ENCODE results near the gene WDR1. TPM values are rescaled to one million over a fixed set of nuclear protein-coding genes. Genes with fewer than 3 reads are reported as not detected.
A peak's percentile ranks its signal among the peaks of the same experiment; 100 is the strongest.

Gene WDR1
- polyA plus RNA-seq, 1 of the 3 experiments (the other 2 are of a cell fraction): 310 TPM

DNA sequence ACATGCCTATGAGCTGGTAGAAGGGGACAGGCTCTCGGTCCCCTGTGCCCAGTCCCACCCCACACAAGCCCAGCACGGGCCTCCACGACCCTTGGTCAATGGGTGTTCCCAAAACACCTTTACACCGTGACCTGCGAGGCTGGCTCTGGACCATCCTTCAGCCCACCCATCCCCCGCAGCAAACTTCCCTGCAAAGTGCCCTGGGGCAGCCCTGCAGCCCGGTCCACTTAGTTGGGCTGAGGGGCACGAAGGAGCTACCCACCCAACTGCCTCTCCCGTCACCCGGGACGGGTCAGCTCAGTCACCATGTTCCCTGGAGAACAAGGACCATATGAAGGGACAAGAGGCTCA lies 23.4 kb downstream of the WDR1 start:
- H3K9me3 ChIP-seq: no peaks in the 10 kb centered on the region
- WGBS (ENCODE audit: low lambda C conversion rate): 90% methylated on average over 11 of the region's 11 CpGs
- no peak overlapping the region for H3K9ac ChIP-seq
- H3K27me3 ChIP-seq (ENCODE audit: insufficient read depth): no peaks in the 10 kb centered on the region
- no peaks in the 10 kb centered on the region for H3K9me2 ChIP-seq
- ChIA-PET POLR2A (no interaction called here), CTCF (interaction anchor here (1.5 kb wide), 1 partner anchor 12 kb away, joined by 4 read pairs; no protein-coding TSS in a partner anchor)
- no peak overlapping the region for H3K4me2 ChIP-seq
- peaks cover 37 to 89% of the 10 kb centered on the region in 2 experiments for H3K36me3 ChIP-seq (replicated peaks in 1 of 2; ENCODE audit: control insufficient read depth in 1 of 2, insufficient read depth in 2 of 2, low read length in 1 of 2)
- TF ChIP-seq POLR2AphosphoS5 (IDR thresholded peaks at IDR 0.05; ENCODE audit: low read depth, low read length): no peak
- TF ChIP-seq JUND (IDR thresholded peaks at IDR 0.05): no peak
- TF ChIP-seq TAF1 (IDR thresholded peaks at IDR 0.05; ENCODE audit: borderline replicate concordance, low read depth, low read length): no peak
- no peak overlapping the region for H2AFZ ChIP-seq (ENCODE audit: low read depth)
- H3K27ac ChIP-seq (ENCODE audit: low read depth in 2 of 2, low read length in 1 of 2): peak overlapping the region in 1 of 2 experiments; percentile 53; a peak in 2 of 4 replicates
- H3K79me2 ChIP-seq (ENCODE audit: insufficient read depth): peaks cover 88% of the 10 kb centered on the region
- H4K20me1 ChIP-seq (ENCODE audit: insufficient read depth): peaks cover 100% of the 10 kb centered on the region
- H3K4me3 ChIP-seq (ENCODE audit: low read depth in 2 of 2, low read length in 1 of 2): no peak overlapping the region
- H3K4me1 ChIP-seq (ENCODE audit: control insufficient read depth in 1 of 2, insufficient read depth in 2 of 2, low read depth in 1 of 2, low read length in 1 of 2): peaks cover 16 to 30% of the 10 kb centered on the region in 2 experiments; a peak in 3 of 4 replicates
- DNase-seq: no peak
- peaks cover 23% of the 10 kb centered on the region for H3F3A ChIP-seq (replicated peaks; ENCODE audit: insufficient read depth)

GRCh38 chr4:10092481-10093270 lies 23.9 kb downstream of the WDR1 start:
- CTCF ChIA-PET: interaction anchor here (1.5 kb wide), 1 partner anchor 12 kb away, joined by 4 read pairs; no protein-coding TSS in a partner anchor
- no peak for DNase-seq
- 90% methylated on average over 17 of the region's 19 CpGs for WGBS (ENCODE audit: low lambda C conversion rate)

More at GRCh38 chr4:10092481-10093270, 23.9 kb downstream of the WDR1 start:
- Histone ChIP-seq H3K9me2 (no peaks in the 10 kb centered on the region), H3K9me3 (no peaks in the 10 kb centered on the region), H3K4me2 (no peak overlapping the region), H3K79me2 (ENCODE audit: insufficient read depth) (peaks cover 86% of the 10 kb centered on the region), H3K4me3 (ENCODE audit: low read depth in 2 of 2, low read length in 1 of 2) (no peak overlapping the region), H3K9ac (no peak overlapping the region), H4K20me1 (ENCODE audit: insufficient read depth) (peaks cover 99% of the 10 kb centered on the region), H2AFZ (ENCODE audit: low read depth) (no peak overlapping the region), H3K27me3 (ENCODE audit: insufficient read depth) (no peaks in the 10 kb centered on the region), H3K27ac (ENCODE audit: low read depth in 2 of 2, low read length in 1 of 2) (no peak overlapping the region), H3K4me1 (ENCODE audit: control insufficient read depth in 1 of 2, insufficient read depth in 2 of 2, low read depth in 1 of 2, low read length in 1 of 2) (peaks cover 16 to 24% of the 10 kb centered on the region in 2 experiments; a peak in 3 of 4 replicates), H3F3A (replicated peaks; ENCODE audit: insufficient read depth) (peaks cover 17% of the 10 kb centered on the region), H3K36me3 (replicated peaks in 1 of 2; ENCODE audit: control insufficient read depth in 1 of 2, insufficient read depth in 2 of 2, low read length in 1 of 2) (peaks cover 36 to 89% of the 10 kb centered on the region in 2 experiments)
- TF ChIP-seq, protein P1, sequence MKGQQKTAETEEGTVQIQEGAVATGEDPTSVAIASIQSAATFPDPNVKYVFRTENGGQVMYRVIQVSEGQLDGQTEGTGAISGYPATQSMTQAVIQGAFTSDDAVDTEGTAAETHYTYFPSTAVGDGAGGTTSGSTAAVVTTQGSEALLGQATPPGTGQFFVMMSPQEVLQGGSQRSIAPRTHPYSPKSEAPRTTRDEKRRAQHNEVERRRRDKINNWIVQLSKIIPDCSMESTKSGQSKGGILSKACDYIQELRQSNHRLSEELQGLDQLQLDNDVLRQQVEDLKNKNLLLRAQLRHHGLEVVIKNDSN (IDR thresholded peaks at IDR 0.05; ENCODE audit: borderline replicate concordance, low read depth): no peak
- TF ChIP-seq FOXM1 (IDR thresholded peaks at IDR 0.05; ENCODE audit: low read depth) (no peak), RFX5 (IDR thresholded peaks at IDR 0.05; ENCODE audit: low read length) (no peak), TAF1 (IDR thresholded peaks at IDR 0.05; ENCODE audit: borderline replicate concordance, low read depth, low read length) (no peak), CHD2 (IDR thresholded peaks at IDR 0.05; ENCODE audit: low read length, partially characterized antibody) (no peak), REST (IDR thresholded peaks at IDR 0.05; ENCODE audit: low read depth, low read length) (no peak), POLR2AphosphoS5 (IDR thresholded peaks at IDR 0.05; ENCODE audit: low read depth, low read length) (no peak), FOXJ3 (CRISPR knock-in tag; IDR thresholded peaks at IDR 0.05) (no peak), NFIC (IDR thresholded peaks at IDR 0.05; ENCODE audit: borderline replicate concordance) (no peak), TEAD4 (IDR thresholded peaks at IDR 0.05; ENCODE audit: borderline replicate concordance, insufficient read depth) (no peak), EP300 (IDR thresholded peaks at IDR 0.05; ENCODE audit: borderline replicate concordance in 1 of 2, low read depth in 1 of 2, low read length in 1 of 2) (no peak), ELF1 (IDR thresholded peaks at IDR 0.05) (no peak)
- POLR2A ChIA-PET: no interaction called here

Measured in SK-N-SH (cell line).